ENCODE results near the gene SOX5. TPM values are rescaled to one million over a fixed set of nuclear protein-coding genes. Genes with fewer than 3 reads are reported as not detected.

The SOX5 gene
- polyA plus RNA-seq, 4 donors: 6.2 to 8.6 (median 7.7) TPM

DNA sequence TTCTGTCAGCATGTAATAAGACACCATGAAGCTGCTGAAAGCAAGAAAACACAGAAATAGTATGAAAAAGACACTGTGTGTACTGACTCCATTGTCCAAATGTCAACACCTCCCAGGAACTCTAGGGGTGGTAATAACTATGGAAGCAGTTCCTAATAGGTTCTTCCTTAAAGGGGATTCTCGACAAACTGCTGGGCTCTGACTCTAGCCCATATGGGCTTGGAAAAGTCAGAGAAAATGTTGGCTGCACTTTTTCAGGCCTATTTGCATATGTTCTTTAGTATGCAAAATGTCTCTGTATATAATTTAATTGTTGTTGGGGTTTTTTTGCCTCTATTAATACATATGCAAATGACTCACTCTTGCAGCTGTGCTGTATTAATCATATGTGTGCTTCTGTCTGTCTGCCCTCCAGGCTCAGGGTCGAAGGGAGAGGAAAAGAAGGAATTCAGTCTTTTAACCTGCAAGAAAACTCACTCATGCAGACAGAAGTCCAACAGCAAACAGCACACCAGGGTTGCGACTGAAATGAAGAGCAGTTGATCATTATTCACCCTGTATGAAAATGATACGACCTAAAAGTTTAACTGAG, 317.6 kb downstream of the SOX5 start:
- DNase-seq (ENCODE audit: low read depth in 4 of 4, low spot score in 2 of 4): no peak

DNA sequence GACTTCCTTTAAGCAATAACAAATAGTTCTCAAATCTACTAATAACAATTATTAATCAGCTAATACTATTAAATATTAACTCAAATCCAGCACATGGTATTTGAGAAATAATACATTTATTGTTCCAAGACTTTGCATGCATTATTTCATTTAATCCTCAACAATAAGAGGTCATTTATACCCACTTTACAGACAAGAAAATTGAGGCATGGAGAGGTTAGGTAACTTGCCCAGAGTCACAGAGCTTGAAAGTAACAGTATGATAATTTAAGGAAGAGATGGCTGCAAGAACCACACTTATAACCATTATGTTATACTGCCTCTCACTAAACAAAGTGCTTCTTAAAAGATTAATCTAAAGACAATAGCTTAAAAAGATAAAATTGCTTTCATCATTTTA, 318.9 kb downstream of the SOX5 start:
- DNase-seq (ENCODE audit: low read depth in 4 of 4, low spot score in 2 of 4): no peak

DNA sequence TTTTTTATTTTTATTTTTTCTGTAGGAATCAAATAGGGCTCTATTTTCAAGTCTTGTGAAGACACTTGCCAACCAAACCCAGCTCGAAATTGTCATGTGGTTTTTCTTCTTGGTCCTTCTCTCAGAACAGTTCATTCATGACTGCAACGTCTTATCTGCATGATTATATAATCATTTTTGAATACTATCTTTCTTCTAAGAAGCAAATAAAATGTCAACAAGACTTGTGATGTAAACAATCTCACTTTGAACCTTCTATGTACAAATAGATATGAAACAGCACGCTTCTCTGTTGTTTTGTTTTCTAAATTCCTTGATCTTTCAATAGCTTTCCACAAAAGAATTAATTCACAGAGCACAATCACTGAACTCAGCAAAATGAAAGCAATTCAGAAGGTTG, 320.7 kb downstream of the SOX5 start:
- DNase-seq (ENCODE audit: low read depth in 4 of 4, low spot score in 2 of 4): no peak

- no peak for DNase-seq (ENCODE audit: low read depth in 4 of 4, low spot score in 2 of 4)
Measured at GRCh38 chr12:23626791-23627190, 322.7 kb downstream of the SOX5 start.

DNA sequence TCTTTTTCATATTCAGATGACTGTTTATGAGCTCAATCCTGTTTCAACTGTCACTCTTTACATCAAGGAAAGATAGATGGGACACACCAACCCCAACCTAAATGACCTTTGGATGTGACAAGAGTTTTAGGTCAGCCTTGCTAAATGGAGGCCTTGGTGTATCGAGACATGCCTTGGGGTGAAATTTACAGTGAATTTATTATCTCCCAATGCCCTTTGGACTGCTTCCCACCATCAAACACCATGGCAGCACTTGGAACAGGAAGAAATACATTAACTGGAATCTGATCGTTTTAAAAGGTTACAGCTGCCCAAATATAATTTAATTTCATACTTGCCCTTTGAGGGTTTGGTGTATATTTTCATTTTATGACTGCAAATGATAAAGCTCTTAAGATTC, 327.6 kb downstream of the SOX5 start:
- peak in 3 of 4 donors; percentile 16 to 21 (median 19) for DNase-seq (ENCODE audit: low read depth in 4 of 4, low spot score in 2 of 4)

DNA sequence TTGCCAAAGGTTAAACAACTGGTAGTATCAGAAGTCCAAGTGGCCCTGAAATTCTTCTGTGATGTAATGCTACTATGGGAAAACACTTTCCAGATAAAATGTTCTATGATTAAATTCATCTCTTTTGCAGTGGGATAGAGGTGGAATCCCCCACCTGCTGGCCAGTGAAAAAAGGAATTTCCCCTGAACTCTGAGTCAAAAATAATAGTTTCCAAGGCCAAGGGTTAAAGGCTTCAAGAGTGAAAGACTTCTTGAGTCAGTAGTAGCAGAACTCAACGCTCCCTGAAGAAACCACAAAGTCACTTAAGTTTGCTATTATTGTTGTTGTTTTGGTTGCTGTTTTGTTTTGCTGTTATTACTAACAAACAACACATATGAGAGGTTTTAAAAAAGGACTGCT, 330.8 kb downstream of the SOX5 start:
- DNase-seq (ENCODE audit: low read depth in 4 of 4, low spot score in 2 of 4): no peak

GRCh38 chr12:23617749-23618148, 331.7 kb downstream of the SOX5 start:
- DNase-seq (ENCODE audit: low read depth in 4 of 4, low spot score in 2 of 4): no peak

- no peak for DNase-seq (ENCODE audit: low read depth in 4 of 4, low spot score in 2 of 4)
Measured at GRCh38 chr12:23614280-23614679, 335.2 kb downstream of the SOX5 start.

- no peak for DNase-seq (ENCODE audit: low read depth in 4 of 4, low spot score in 2 of 4)
Measured at GRCh38 chr12:23611320-23611719, 338.1 kb downstream of the SOX5 start.

DNA sequence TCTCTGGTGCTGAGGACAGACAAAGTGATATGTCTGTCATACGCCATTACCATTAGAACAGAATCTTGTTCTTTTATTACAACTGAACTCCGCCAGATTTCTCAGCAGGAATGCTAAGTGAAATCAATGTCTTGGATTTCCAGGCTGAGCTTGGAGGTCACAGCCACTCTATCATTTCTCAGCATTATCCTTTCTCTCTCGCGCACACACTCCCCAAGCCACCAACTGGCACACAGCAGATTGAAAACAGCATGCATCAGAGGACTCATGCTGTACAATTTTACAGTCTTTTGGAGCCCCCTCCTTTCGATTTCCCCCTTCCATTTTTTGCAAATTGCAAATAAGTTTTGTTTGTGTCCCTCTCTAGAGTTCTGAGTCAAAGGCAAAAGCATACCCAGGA, 348.6 kb downstream of the SOX5 start:
- no peak for DNase-seq (ENCODE audit: low read depth in 4 of 4, low spot score in 2 of 4)

DNA sequence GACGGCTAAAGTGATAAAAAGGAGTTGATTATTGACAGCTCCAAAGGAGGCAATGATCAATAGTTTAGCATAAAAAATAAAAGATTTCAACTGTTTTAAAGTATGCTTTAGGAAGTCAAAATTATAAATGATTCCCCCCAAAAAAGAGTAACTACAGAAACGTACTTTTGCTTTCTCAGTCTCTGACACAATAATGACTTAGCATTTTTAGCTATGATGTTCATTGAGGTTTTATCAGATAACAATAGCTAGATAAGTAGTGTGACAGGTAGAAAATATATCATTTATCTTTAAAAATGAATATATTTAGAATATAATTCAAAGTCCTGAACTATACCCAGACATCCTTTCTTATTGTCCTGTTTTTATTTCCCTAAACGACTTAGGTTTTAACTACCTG, 352.9 kb downstream of the SOX5 start:
- no peak for DNase-seq (ENCODE audit: low read depth in 4 of 4, low spot score in 2 of 4)

DNA sequence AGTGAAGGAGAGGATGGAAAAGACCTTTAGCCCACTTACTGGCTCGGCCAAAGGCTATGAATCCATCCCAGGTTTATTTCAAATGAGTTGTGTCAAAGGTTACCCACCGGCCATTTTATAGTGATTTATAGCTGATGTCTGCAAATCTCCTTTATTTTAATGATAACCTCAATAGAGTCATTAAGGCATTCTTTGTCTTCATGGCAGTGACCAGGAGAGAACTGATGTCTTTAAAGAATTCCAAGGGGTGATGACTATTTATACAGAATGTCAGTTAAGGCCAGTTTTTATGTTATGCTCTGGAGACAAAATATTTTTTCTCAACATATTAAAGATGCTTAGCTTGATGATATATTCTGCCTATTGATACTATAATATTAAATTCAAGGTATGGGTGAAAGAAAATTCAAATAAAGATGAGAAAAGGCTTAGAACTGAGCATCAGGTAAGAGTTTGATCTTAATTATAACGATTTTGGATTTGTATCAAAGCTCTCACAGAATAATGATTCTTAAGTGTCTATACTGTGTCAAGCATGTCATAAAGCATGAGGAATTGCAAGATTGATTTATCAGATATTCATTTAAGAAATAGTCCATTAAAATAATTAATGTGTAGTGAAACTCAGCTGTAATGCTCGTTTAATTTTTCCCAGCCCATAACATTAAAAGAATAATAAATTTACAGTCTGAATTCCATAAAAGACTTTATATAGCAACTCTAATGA, 361.5 kb downstream of the SOX5 start:
- no peak for DNase-seq (ENCODE audit: low read depth in 4 of 4, low spot score in 2 of 4)

DNA sequence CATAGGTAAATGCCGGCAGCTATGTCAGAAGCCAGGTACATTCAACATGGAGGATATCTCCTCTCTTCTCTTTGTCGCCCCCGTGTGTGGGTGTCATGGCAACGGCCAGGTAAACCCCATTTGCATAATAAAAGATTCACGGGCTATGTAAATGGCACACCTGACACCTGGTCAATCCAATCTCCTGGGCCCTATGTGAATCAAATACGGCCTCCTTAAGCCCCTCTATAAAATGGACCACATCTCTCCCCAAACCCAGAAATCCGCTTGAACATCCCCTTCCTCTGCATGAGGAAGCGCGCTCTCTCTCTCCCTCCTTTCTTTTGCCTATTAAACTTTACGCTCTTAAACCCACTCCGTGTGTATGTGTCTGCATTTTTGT, 363.7 kb downstream of the SOX5 start:
- DNase-seq (ENCODE audit: low read depth in 4 of 4, low spot score in 2 of 4): no peak

DNA sequence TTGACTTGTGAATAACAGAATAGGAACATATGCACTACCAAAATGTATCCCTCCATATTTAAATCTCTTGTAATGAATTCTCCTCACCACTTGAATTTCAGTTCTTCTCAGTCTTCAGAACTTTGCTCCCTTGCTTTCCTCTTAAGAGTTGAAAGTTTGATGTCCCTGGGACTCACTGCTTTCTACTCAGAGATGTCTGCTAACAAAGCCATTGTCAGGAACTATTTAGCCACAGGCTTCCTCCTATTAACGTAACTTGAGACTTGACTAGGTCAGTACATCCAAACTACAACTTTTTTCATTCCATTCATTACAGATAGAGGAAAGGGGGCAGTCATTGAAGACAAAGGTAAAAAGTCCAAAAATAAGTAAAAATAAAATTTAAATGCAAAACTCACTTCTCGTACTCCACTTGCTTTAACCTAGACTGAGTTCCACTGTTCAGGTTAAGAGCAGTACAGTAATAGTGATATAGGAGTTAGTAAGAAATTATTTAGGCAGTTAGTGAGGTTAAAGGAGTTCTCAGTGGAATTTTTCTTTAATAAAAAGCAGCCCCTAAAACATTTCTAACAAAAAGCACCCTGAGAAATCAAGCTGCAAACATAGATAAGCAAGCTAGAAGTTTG, 364.2 kb downstream of the SOX5 start:
- DNase-seq (ENCODE audit: low read depth in 4 of 4, low spot score in 2 of 4): no peak

DNA sequence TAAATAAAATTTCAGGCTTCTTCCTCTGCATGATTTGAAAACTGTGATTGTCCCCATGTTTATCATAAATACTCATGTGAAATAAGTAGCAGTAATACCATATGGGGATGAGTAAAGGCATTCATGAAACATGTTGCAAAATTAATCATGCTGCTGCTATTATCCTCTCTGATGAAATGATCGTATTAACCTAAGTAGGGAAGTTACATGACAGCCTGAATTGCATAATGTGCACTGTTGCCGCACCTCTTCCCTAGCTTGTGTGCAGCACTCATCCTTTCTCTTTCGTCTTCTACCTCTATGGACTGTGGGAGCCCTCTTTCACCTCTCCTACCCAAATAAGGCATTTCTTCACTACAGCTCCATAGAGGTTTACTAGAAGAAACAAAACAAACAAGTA, 367.6 kb downstream of the SOX5 start:
- DNase-seq (ENCODE audit: low read depth in 4 of 4, low spot score in 2 of 4): no peak

DNA sequence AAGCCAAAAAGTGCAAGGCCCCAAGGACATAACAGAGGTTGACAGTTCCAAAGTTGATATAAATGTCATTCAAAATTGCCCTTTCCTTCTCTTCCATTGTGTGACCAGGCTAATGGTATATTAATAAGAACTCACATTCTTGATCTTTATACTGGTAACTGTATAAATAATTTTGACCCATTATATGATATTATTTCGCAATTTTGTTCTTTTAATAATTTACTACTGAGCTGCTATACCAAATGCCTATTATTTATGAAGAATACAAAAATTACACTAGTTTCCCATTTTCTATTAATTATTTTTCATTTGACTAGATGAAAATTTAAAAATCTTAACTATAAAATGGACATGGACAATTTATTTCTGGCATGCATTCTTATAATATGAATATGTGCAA, 370.2 kb downstream of the SOX5 start:
- DNase-seq (ENCODE audit: low read depth in 4 of 4, low spot score in 2 of 4): no peak

DNA sequence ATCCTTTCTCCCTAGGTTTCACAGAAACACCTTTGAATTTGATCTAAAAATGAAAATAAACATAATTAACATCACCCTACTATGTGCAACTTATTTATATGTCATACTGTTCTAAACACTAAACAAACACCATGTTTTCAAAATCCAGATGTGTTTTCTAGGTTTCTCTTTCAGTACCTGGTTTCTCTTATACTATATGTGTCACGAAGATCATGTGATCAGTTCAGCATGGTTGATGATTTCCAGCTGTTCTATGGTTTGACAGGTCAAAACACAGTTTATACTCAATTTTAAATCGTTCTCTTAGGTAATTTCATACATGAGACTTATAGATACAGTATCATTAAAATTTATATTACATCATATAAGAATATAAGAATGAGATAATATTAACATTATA, 373.1 kb downstream of the SOX5 start:
- DNase-seq (ENCODE audit: low read depth in 4 of 4, low spot score in 2 of 4): no peak

- DNase-seq (ENCODE audit: low read depth in 4 of 4, low spot score in 2 of 4): no peak
Measured at GRCh38 chr12:23569356-23569755, 380.1 kb downstream of the SOX5 start.

GRCh38 chr12:23566133-23566532, 383.3 kb downstream of the SOX5 start:
- no peak for DNase-seq (ENCODE audit: low read depth in 4 of 4, low spot score in 2 of 4)

- peak in 1 of 4 donors; percentile 13 for DNase-seq (ENCODE audit: low read depth in 4 of 4, low spot score in 2 of 4)
Measured at GRCh38 chr12:23564451-23565152, 384.9 kb downstream of the SOX5 start.
